ENCODE results near the gene RIC8A.

RIC8A gene

GRCh38 chr11:204587-205109 is 2.9 kb upstream of the RIC8A start:
- no peak for DNase-seq

GRCh38 chr11:205221-206001 is 2.1 kb upstream of the RIC8A start:
- DNase-seq: no peak

DNA sequence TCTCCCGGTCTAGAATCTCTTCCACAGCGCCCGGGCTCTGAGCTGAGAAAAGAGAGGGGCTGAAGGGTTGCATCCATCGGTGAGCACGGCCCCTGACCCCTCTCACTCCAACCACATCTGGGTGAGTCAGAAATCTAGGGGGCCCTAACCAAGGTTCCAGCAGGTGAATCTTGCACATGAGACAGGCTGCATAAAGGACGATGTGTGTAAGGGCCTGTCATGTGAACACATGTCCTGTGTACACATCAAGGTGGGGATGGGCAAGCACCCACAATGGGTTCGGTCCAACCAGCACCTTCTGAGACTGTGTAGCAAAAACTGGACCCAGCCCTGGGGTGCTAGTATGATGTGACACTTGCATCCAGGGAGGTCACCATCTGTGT is 1.5 kb upstream of the RIC8A start:
- DNase-seq: no peak

GRCh38 chr11:206526-207207 is 841 bp upstream of the RIC8A start:
- DNase-seq: no peak

GRCh38 chr11:207863-208180 is 314 bp downstream of the RIC8A start:
- DNase-seq: no peak

- DNase-seq: peak; percentile 70
Measured at GRCh38 chr11:208181-208916, 841 bp downstream of the RIC8A start.

DNA sequence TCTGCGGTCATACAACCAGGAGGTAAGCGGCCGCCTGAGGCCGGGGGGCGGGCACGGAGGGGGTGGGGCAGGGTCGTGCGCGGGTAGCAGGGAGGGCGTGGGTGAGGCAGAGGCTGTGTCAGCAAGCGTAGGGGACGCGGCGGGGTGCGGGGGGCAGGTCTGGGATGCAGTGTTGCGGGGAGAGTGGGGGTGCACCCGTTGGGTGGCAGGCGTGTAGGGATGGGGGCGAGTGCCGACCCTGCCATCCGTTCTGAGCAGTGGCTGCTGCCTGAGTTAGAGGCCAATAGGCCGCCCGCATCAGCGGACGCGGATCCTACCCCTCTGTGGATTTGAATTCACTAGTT is 1.4 kb downstream of the RIC8A start:
- DNase-seq: no peak

- no peak for DNase-seq
Measured at GRCh38 chr11:209275-210121, 2.0 kb downstream of the RIC8A start.

GRCh38 chr11:210122-210802 is 2.8 kb downstream of the RIC8A start:
- DNase-seq: no peak

GRCh38 chr11:210803-211180 is 3.3 kb downstream of the RIC8A start:
- no peak for DNase-seq

DNA sequence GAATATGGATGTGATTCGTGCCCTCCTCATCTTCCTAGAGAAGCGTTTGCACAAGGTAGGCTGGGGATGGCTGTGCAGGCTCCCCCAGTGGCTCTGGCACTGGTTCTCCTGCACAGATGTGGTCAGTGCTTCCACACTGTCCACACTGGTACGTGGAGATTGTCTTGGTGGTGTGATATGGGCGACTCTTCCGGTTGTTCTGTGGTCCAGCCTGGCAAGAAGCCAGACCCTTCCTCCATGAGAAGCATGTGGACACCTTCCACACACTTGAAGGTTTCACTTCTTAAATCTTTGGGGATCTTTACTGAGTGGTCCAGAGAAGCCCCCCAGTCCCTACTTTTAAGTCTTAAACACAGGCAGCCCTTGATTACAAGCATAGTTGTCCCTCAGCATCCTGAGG is 3.8 kb downstream of the RIC8A start:
- DNase-seq: no peak

DNA sequence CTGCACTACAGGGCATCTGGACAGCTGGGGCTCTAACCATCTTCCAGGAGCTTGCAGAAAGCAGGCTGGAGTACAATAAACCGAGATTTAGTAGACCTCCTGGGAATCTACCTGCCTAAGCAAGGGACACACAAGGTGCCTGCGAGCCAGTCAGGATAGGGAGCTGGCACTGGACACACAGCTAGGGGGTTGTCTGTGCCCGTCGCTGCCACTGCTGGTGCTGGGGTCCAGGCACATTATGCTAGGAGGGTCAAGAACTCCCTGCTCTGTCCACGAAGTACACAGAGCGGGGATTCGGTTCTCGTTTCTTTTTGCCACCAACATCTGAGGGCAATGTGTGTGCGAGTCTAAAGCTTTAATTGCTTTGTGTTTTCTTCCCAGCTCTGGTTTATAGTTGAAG is 4.2 kb downstream of the RIC8A start:
- DNase-seq: no peak

GRCh38 chr11:212150-213100 is 4.9 kb downstream of the RIC8A start:
- no peak for DNase-seq

DNA sequence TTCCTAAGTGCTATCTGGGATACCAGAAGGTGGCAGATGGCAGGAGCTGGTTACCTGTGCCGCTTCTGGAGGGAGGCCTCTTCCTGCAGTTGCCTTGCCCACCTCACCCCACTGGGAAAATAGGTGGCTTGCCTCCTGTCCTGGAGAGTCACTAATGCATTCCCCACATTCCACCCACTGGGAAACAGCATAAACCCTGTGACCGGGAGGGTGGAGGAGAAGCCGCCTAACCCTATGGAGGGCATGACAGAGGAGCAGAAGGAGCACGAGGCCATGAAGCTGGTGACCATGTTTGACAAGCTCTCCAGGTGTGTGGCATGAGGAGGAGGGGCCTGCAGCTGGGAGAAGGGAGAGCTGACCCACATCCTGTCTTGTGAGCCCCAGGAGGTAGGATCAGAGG is 5.6 kb downstream of the RIC8A start:
- no peak for DNase-seq

- no peak for DNase-seq
Measured at GRCh38 chr11:214083-214482, 6.6 kb downstream of the RIC8A start.

- no peak for DNase-seq
Measured at GRCh38 chr11:215581-216037, 8.1 kb downstream of the RIC8A start.

GRCh38 chr11:216081-216974 is 8.8 kb downstream of the RIC8A start:
- no peak for DNase-seq

- no peak for DNase-seq
Measured at GRCh38 chr11:217704-218103, 10.2 kb downstream of the RIC8A start.

- DNase-seq: no peak
Measured at GRCh38 chr11:218815-219593, 11.5 kb downstream of the RIC8A start.
